ENCODE measurements around the gene ARID3B.

ARID3B gene

GRCh38 chr15:74598126-74598842 lies 57.3 kb downstream of the ARID3B start:
- peaks cover 16 to 17% of the 10 kb centered on the region in 2 donors for H3K4me1 ChIP-seq (ENCODE audit: control insufficient read depth in 2 of 2, insufficient read depth in 2 of 2, low read length in 2 of 2)
- H3K27ac ChIP-seq (ENCODE audit: low read depth in 2 of 2, low read length in 2 of 2) = peak overlapping the region; percentile 80 to 88
- no peaks in the 10 kb centered on the region for H3K27me3 ChIP-seq (ENCODE audit: control insufficient read depth in 2 of 2, insufficient read depth in 2 of 2, low read length in 2 of 2)
- peak overlapping the region; percentile 90 to 94 for H3K9ac ChIP-seq (ENCODE audit: low read depth in 1 of 2, low read length in 2 of 2)
- H3K36me3 ChIP-seq (ENCODE audit: control insufficient read depth in 2 of 2, insufficient read depth in 2 of 2, low read length in 2 of 2) = peaks cover 5 to 10% of the 10 kb centered on the region in 2 donors
- no peaks in the 10 kb centered on the region for H3K9me3 ChIP-seq (ENCODE audit: control insufficient read depth in 2 of 2, low read length in 2 of 2)
- peak overlapping the region; percentile 97 to 98 for H3K4me3 ChIP-seq (ENCODE audit: low read length in 2 of 2)

GRCh38 chr15:74599156-74599555 lies 58.1 kb downstream of the ARID3B start:
- Histone ChIP-seq H3K9ac (ENCODE audit: low read depth in 1 of 2, low read length in 2 of 2) (peak overlapping the region; percentile 90 to 94), H3K36me3 (ENCODE audit: control insufficient read depth in 2 of 2, insufficient read depth in 2 of 2, low read length in 2 of 2) (peaks cover 4 to 6% of the 10 kb centered on the region in 2 donors)

GRCh38 chr15:74603026-74603788 lies 62.2 kb downstream of the ARID3B start:
- Histone ChIP-seq H3K27ac (ENCODE audit: low read depth in 2 of 2, low read length in 2 of 2) (no peak overlapping the region), H3K36me3 (ENCODE audit: control insufficient read depth in 2 of 2, insufficient read depth in 2 of 2, low read length in 2 of 2) (no peaks in the 10 kb centered on the region), H3K4me1 (ENCODE audit: control insufficient read depth in 2 of 2, insufficient read depth in 2 of 2, low read length in 2 of 2) (peaks cover 12% of the 10 kb centered on the region in 2 donors), H3K9me3 (ENCODE audit: control insufficient read depth in 2 of 2, low read length in 2 of 2) (no peaks in the 10 kb centered on the region), H3K9ac (ENCODE audit: low read depth in 1 of 2, low read length in 2 of 2) (no peak overlapping the region), H3K27me3 (ENCODE audit: control insufficient read depth in 2 of 2, insufficient read depth in 2 of 2, low read length in 2 of 2) (no peaks in the 10 kb centered on the region), H3K4me3 (ENCODE audit: low read length in 2 of 2) (no peak overlapping the region)

More at GRCh38 chr15:74599156-74599555, 58.1 kb downstream of the ARID3B start:
- peaks cover 16 to 17% of the 10 kb centered on the region in 2 donors for H3K4me1 ChIP-seq (ENCODE audit: control insufficient read depth in 2 of 2, insufficient read depth in 2 of 2, low read length in 2 of 2)
- no peaks in the 10 kb centered on the region for H3K9me3 ChIP-seq (ENCODE audit: control insufficient read depth in 2 of 2, low read length in 2 of 2)
- no peaks in the 10 kb centered on the region for H3K27me3 ChIP-seq (ENCODE audit: control insufficient read depth in 2 of 2, insufficient read depth in 2 of 2, low read length in 2 of 2)
- peak overlapping the region; percentile 97 to 98 for H3K4me3 ChIP-seq (ENCODE audit: low read length in 2 of 2)
- peak overlapping the region in 1 of 2 donors; percentile 88 for H3K27ac ChIP-seq (ENCODE audit: low read depth in 2 of 2, low read length in 2 of 2)

- Histone ChIP-seq H3K9ac (ENCODE audit: low read depth in 1 of 2, low read length in 2 of 2) (no peak overlapping the region), H3K27ac (ENCODE audit: low read depth in 2 of 2, low read length in 2 of 2) (no peak overlapping the region), H3K36me3 (ENCODE audit: control insufficient read depth in 2 of 2, insufficient read depth in 2 of 2, low read length in 2 of 2) (no peaks in the 10 kb centered on the region)
Observed at GRCh38 chr15:74603789-74604705, 63.0 kb downstream of the ARID3B start.

GRCh38 chr15:74604983-74605794 lies 64.2 kb downstream of the ARID3B start:
- Histone ChIP-seq H3K27me3 (ENCODE audit: control insufficient read depth in 2 of 2, insufficient read depth in 2 of 2, low read length in 2 of 2) (peaks cover 0 to 1% of the 10 kb centered on the region in 2 donors), H3K4me3 (ENCODE audit: low read length in 2 of 2) (no peak overlapping the region), H3K9me3 (ENCODE audit: control insufficient read depth in 2 of 2, low read length in 2 of 2) (no peaks in the 10 kb centered on the region), H3K36me3 (ENCODE audit: control insufficient read depth in 2 of 2, insufficient read depth in 2 of 2, low read length in 2 of 2) (no peaks in the 10 kb centered on the region), H3K4me1 (ENCODE audit: control insufficient read depth in 2 of 2, insufficient read depth in 2 of 2, low read length in 2 of 2) (no peaks in the 10 kb centered on the region), H3K27ac (ENCODE audit: low read depth in 2 of 2, low read length in 2 of 2) (no peak overlapping the region), H3K9ac (ENCODE audit: low read depth in 1 of 2, low read length in 2 of 2) (no peak overlapping the region)

More at GRCh38 chr15:74603789-74604705, 63.0 kb downstream of the ARID3B start:
- H3K9me3 ChIP-seq (ENCODE audit: control insufficient read depth in 2 of 2, low read length in 2 of 2) = no peaks in the 10 kb centered on the region
- H3K27me3 ChIP-seq (ENCODE audit: control insufficient read depth in 2 of 2, insufficient read depth in 2 of 2, low read length in 2 of 2) = peaks cover 0 to 1% of the 10 kb centered on the region in 2 donors
- no peak overlapping the region for H3K4me3 ChIP-seq (ENCODE audit: low read length in 2 of 2)
- H3K4me1 ChIP-seq (ENCODE audit: control insufficient read depth in 2 of 2, insufficient read depth in 2 of 2, low read length in 2 of 2) = peaks cover 7 to 10% of the 10 kb centered on the region in 2 donors

GRCh38 chr15:74605795-74606150 lies 64.8 kb downstream of the ARID3B start:
- no peak overlapping the region for H3K9ac ChIP-seq (ENCODE audit: low read depth in 1 of 2, low read length in 2 of 2)
- no peak overlapping the region for H3K4me3 ChIP-seq (ENCODE audit: low read length in 2 of 2)
- no peaks in the 10 kb centered on the region for H3K9me3 ChIP-seq (ENCODE audit: control insufficient read depth in 2 of 2, low read length in 2 of 2)
- H3K27ac ChIP-seq (ENCODE audit: low read depth in 2 of 2, low read length in 2 of 2) = no peak overlapping the region
- H3K4me1 ChIP-seq (ENCODE audit: control insufficient read depth in 2 of 2, insufficient read depth in 2 of 2, low read length in 2 of 2) = no peaks in the 10 kb centered on the region
- H3K27me3 ChIP-seq (ENCODE audit: control insufficient read depth in 2 of 2, insufficient read depth in 2 of 2, low read length in 2 of 2) = peaks cover 0 to 1% of the 10 kb centered on the region in 2 donors
- no peaks in the 10 kb centered on the region for H3K36me3 ChIP-seq (ENCODE audit: control insufficient read depth in 2 of 2, insufficient read depth in 2 of 2, low read length in 2 of 2)

GRCh38 chr15:74608786-74609185 lies 67.8 kb downstream of the ARID3B start:
- Histone ChIP-seq H3K4me3 (ENCODE audit: low read length in 2 of 2) (no peak overlapping the region), H3K4me1 (ENCODE audit: control insufficient read depth in 2 of 2, insufficient read depth in 2 of 2, low read length in 2 of 2) (no peaks in the 10 kb centered on the region), H3K9ac (ENCODE audit: low read depth in 1 of 2, low read length in 2 of 2) (no peak overlapping the region), H3K36me3 (ENCODE audit: control insufficient read depth in 2 of 2, insufficient read depth in 2 of 2, low read length in 2 of 2) (no peaks in the 10 kb centered on the region), H3K27ac (ENCODE audit: low read depth in 2 of 2, low read length in 2 of 2) (no peak overlapping the region), H3K27me3 (ENCODE audit: control insufficient read depth in 2 of 2, insufficient read depth in 2 of 2, low read length in 2 of 2) (peaks cover 0 to 1% of the 10 kb centered on the region in 2 donors), H3K9me3 (ENCODE audit: control insufficient read depth in 2 of 2, low read length in 2 of 2) (no peaks in the 10 kb centered on the region)

- no peaks in the 10 kb centered on the region for H3K4me1 ChIP-seq (ENCODE audit: control insufficient read depth in 2 of 2, insufficient read depth in 2 of 2, low read length in 2 of 2)
- peaks cover 0 to 1% of the 10 kb centered on the region in 2 donors for H3K27me3 ChIP-seq (ENCODE audit: control insufficient read depth in 2 of 2, insufficient read depth in 2 of 2, low read length in 2 of 2)
- no peaks in the 10 kb centered on the region for H3K36me3 ChIP-seq (ENCODE audit: control insufficient read depth in 2 of 2, insufficient read depth in 2 of 2, low read length in 2 of 2)
- H3K9me3 ChIP-seq (ENCODE audit: control insufficient read depth in 2 of 2, low read length in 2 of 2) = no peaks in the 10 kb centered on the region
- no peak overlapping the region for H3K27ac ChIP-seq (ENCODE audit: low read depth in 2 of 2, low read length in 2 of 2)
- H3K4me3 ChIP-seq (ENCODE audit: low read length in 2 of 2) = no peak overlapping the region
- no peak overlapping the region for H3K9ac ChIP-seq (ENCODE audit: low read depth in 1 of 2, low read length in 2 of 2)
Observed at GRCh38 chr15:74609938-74610301, 68.9 kb downstream of the ARID3B start.

- Histone ChIP-seq H3K27ac (ENCODE audit: low read depth in 2 of 2, low read length in 2 of 2) (no peak overlapping the region), H3K4me1 (ENCODE audit: control insufficient read depth in 2 of 2, insufficient read depth in 2 of 2, low read length in 2 of 2) (no peaks in the 10 kb centered on the region), H3K9me3 (ENCODE audit: control insufficient read depth in 2 of 2, low read length in 2 of 2) (no peaks in the 10 kb centered on the region), H3K4me3 (ENCODE audit: low read length in 2 of 2) (no peak overlapping the region), H3K9ac (ENCODE audit: low read depth in 1 of 2, low read length in 2 of 2) (no peak overlapping the region), H3K27me3 (ENCODE audit: control insufficient read depth in 2 of 2, insufficient read depth in 2 of 2, low read length in 2 of 2) (peaks cover 0 to 1% of the 10 kb centered on the region in 2 donors), H3K36me3 (ENCODE audit: control insufficient read depth in 2 of 2, insufficient read depth in 2 of 2, low read length in 2 of 2) (no peaks in the 10 kb centered on the region)
Observed at GRCh38 chr15:74610302-74610951, 69.4 kb downstream of the ARID3B start.
